HAP-1 (cell line): ENCODE measurements around the gene KCNJ4.

ENCODE experiments used
- DNase-seq, 2 experiments: peaks; one replicate each; pipeline ENCODE4 v3.0.0-alpha.2; 2016 to 2020; ENCODE audit warnings: low spot score in 2 of 2
- H3K27me3 ChIP-seq: fragments of 250-450 bp; sonication (Bioruptor Pico); 2 replicates; pipeline ENCODE4 v1.5.1; 2020; ENCODE audit warnings: low read depth, mild to moderate bottlenecking, moderate library complexity
- H3K36me3 ChIP-seq: fragments of 250-450 bp; sonication (Bioruptor Pico); replicated peaks from 2 replicates; pipeline ENCODE4 v1.5.1; 2020; ENCODE audit warnings: mild to moderate bottlenecking
- H3K4me1 ChIP-seq: fragments of 250-450 bp; sonication (Bioruptor Pico); 2 replicates; pipeline ENCODE4 v1.5.1; 2020; ENCODE audit warnings: mild to moderate bottlenecking
- H3K4me3 ChIP-seq: fragments of 250-450 bp; sonication (Bioruptor Pico); 2 replicates; pipeline ENCODE4 v1.5.1; 2020; ENCODE audit warnings: mild to moderate bottlenecking, moderate library complexity
- H3K9me3 ChIP-seq: fragments of 250-450 bp; sonication (Bioruptor Pico); 2 replicates; pipeline ENCODE4 v1.5.1; 2020; ENCODE audit warnings: mild to moderate bottlenecking, moderate library complexity
- in situ Hi-C: fragments of 300-500 bp; cut with MboI; formaldehyde crosslinking; loops from 3 replicates; pipeline ENCODE4 v1.14.3; 2020; ENCODE audit warnings: low sequenced_read_pairs, inconsistent platforms, mixed read lengths

Gene KCNJ4

DNA sequence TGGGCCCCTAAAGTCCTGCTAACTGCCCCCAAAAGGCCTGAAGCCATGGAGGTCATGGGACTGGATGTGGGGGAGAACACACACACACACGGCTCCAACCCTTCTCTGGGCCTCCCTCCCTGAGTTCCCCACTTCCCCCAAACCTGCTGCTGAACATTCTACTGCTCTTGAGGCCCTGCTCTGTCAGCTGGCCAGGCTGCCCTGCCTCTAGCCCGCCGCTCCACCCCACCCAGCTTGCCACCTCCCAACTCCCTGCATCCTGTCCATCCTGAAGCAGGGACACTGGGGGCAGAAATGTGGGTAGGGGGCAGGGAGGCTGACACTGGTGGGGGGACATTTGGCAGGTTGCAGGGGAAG, 1.0 kb downstream of the KCNJ4 start:
- H3K27me3 ChIP-seq: no peaks in the 10 kb centered on the region
- no peaks in the 10 kb centered on the region for H3K36me3 ChIP-seq
- peaks cover 10% of the 10 kb centered on the region for H3K4me1 ChIP-seq
- H3K4me3 ChIP-seq: peak overlapping the region; percentile 38
- in situ Hi-C loops: no loop called here
- DNase-seq: no peak
- H3K9me3 ChIP-seq: no peaks in the 10 kb centered on the region

- H3K4me3 ChIP-seq: no peak overlapping the region
- H3K27me3 ChIP-seq: no peaks in the 10 kb centered on the region
- no peaks in the 10 kb centered on the region for H3K9me3 ChIP-seq
- in situ Hi-C loops: no loop called here
- DNase-seq: no peak
- H3K4me1 ChIP-seq: peaks cover 10% of the 10 kb centered on the region
- H3K36me3 ChIP-seq: no peaks in the 10 kb centered on the region
These were observed 1.8 kb downstream of the KCNJ4 start for GRCh38 chr22:38453066-38453672.

DNA sequence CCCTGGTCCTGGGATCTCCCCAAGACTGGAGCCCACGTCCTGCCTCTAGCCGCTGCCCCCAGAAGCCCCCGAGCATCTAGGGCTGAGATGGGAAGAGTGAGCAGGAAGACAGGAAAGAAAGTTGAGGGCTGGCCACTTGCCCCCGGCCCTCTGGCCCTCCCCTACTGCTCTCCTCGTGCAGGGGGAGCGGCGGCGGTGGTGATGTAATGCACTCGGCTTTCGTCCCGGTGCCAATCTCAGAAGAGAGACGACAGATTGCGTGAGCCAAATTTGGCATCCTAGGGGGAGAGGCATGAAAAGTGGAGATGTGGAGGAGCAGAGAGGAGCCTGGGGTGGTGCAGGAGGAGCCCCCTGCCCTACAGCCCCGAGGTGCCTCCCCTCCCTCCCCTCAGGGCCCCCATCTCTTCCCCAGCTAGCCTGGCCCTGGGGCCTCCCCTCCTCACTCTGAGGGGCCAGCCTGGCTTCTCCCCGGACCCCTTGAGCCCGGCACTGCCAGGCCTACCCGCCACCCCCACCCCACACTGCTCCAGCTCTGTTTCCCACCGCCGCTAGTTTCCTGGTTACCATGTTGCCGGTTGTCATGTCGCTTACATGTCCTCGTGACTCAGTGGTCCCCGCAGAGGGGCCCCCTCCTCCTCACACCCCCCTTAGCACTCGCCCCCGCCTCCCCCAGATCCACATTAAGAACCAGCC, 2.5 kb downstream of the KCNJ4 start:
- Histone ChIP-seq H3K4me3 (no peak overlapping the region), H3K9me3 (no peaks in the 10 kb centered on the region), H3K36me3 (no peaks in the 10 kb centered on the region), H3K4me1 (peaks cover 10% of the 10 kb centered on the region), H3K27me3 (no peaks in the 10 kb centered on the region)
- in situ Hi-C loops: no loop called here
- DNase-seq: no peak

- Histone ChIP-seq H3K27me3 (no peaks in the 10 kb centered on the region), H3K9me3 (no peaks in the 10 kb centered on the region), H3K4me3 (no peak overlapping the region), H3K4me1 (peaks cover 10% of the 10 kb centered on the region), H3K36me3 (no peaks in the 10 kb centered on the region)
- in situ Hi-C loops: no loop called here
- DNase-seq: no peak
These were observed 3.1 kb downstream of the KCNJ4 start for GRCh38 chr22:38451864-38452263.

DNA sequence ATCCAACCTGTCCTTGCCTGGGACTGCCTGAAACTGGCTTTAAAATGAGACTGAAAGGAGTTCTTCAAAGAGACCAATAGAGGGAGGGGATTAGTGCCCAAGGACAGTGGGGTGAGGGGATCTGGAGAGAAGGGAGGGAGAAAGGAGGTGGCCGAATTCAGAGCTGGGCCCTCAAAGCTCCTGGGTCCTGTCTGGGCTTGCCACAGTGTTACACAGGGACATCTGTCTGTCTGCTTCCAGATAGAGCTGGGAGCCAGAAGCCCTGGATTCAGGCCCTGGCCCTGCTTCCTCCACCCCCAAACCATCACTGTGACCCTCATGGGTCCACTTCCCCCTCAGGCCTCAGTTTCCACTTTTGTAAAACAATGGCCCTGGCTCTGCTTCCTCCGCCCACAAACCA, 3.6 kb downstream of the KCNJ4 start:
- Histone ChIP-seq H3K36me3 (no peaks in the 10 kb centered on the region), H3K4me3 (no peak overlapping the region), H3K9me3 (no peaks in the 10 kb centered on the region), H3K27me3 (no peaks in the 10 kb centered on the region), H3K4me1 (peaks cover 10% of the 10 kb centered on the region)
- in situ Hi-C loops: no loop called here
- no peak for DNase-seq

GRCh38 chr22:38450234-38450797, 4.7 kb downstream of the KCNJ4 start:
- H3K9me3 ChIP-seq: no peaks in the 10 kb centered on the region
- in situ Hi-C loops: no loop called here
- H3K36me3 ChIP-seq: no peaks in the 10 kb centered on the region
- DNase-seq: no peak
- H3K4me1 ChIP-seq: peaks cover 10% of the 10 kb centered on the region
- no peak overlapping the region for H3K4me3 ChIP-seq
- H3K27me3 ChIP-seq: no peaks in the 10 kb centered on the region

DNA sequence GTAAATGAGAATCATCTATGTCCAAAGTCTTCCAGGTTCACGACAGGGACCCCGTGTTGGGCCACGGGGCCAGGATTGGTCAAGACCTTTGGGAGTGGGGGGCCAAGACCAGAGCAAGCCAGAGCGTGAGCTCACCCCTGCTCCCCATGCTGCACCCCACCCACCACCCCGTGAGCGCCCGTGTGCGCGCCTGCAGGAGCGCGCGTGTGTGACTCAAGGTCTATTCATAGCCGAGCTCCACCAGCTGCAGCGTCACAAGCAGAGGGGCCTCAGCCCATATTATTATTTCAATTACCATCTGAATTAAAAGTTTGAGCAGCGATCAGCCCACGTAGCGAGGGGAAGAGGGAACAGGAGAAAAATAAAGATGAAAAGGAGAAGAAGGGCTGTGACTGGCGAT, 5.2 kb downstream of the KCNJ4 start:
- H3K4me1 ChIP-seq: peaks cover 10% of the 10 kb centered on the region
- H3K9me3 ChIP-seq: no peaks in the 10 kb centered on the region
- DNase-seq: no peak
- no peaks in the 10 kb centered on the region for H3K36me3 ChIP-seq
- H3K4me3 ChIP-seq: no peak overlapping the region
- H3K27me3 ChIP-seq: no peaks in the 10 kb centered on the region
- in situ Hi-C loops: no loop called here

- in situ Hi-C loops: no loop called here
- H3K9me3 ChIP-seq: no peaks in the 10 kb centered on the region
- H3K36me3 ChIP-seq: no peaks in the 10 kb centered on the region
- no peak for DNase-seq
- no peak overlapping the region for H3K4me3 ChIP-seq
- H3K4me1 ChIP-seq: peaks cover 10% of the 10 kb centered on the region
- H3K27me3 ChIP-seq: no peaks in the 10 kb centered on the region
These were observed 5.9 kb downstream of the KCNJ4 start for GRCh38 chr22:38448945-38449745.

DNA sequence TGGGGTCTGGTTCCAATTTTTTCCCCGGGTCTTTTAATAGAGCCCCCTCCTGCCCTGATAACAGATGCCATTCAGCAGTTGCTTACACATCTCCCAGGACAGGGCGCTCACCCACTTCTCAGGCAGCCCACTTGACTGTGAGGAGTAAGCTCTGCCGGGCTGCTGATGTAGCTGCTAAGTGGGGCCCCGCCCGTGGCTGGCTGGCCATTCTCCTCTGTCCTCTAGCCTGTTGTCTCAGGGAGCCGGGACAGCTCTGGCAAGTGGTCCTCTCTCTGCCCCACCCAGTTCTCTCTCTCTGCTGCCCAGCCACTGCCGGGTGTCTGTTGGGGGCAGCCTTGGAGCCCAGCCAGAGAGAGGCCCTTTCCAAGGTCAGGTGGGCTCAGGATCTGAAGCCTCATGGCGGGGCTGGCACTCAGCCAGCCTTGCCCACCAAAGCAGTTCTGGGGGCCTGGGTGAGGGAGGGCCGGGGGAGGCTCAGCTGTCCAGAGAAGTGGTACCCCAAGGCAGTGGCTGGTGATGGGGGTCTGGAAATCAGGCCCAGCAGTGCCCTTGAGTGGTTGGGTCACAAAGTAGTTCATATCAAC, 8.9 kb downstream of the KCNJ4 start:
- Histone ChIP-seq H3K36me3 (no peaks in the 10 kb centered on the region), H3K9me3 (no peaks in the 10 kb centered on the region), H3K4me3 (no peak overlapping the region), H3K27me3 (no peaks in the 10 kb centered on the region), H3K4me1 (peaks cover 5% of the 10 kb centered on the region)
- no peak for DNase-seq
- in situ Hi-C loops: no loop called here

DNA sequence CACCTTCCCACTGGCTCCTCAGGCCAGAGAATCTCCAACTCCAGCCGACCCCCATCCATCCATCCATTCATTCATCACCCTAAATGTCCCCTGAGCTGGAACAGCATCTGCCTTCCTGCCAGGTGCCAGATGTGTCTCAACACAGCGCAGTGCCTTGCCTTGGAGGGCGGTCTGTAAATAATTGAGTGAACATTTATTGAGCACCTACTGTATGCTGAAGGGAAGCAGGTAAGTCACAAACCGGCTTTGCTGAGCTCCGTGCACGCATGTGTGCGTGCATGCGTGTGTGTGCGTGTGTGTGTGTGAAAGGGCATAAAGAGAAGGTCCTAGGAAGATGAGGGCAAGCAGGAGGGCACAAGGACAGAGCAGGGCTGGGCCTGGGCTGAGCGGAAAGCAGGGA, 10.2 kb downstream of the KCNJ4 start:
- Histone ChIP-seq H3K27me3 (no peaks in the 10 kb centered on the region), H3K4me1 (peaks cover 2% of the 10 kb centered on the region), H3K9me3 (no peaks in the 10 kb centered on the region), H3K36me3 (no peaks in the 10 kb centered on the region), H3K4me3 (no peak overlapping the region)
- no peak for DNase-seq
- in situ Hi-C loops: no loop called here

- Histone ChIP-seq H3K4me3 (no peak overlapping the region), H3K36me3 (no peaks in the 10 kb centered on the region), H3K9me3 (no peaks in the 10 kb centered on the region), H3K27me3 (no peaks in the 10 kb centered on the region), H3K4me1 (no peaks in the 10 kb centered on the region)
- in situ Hi-C loops: no loop called here
- no peak for DNase-seq
These were observed 11.1 kb downstream of the KCNJ4 start for GRCh38 chr22:38443628-38444521.

- no peaks in the 10 kb centered on the region for H3K9me3 ChIP-seq
- in situ Hi-C loops: no loop called here
These were observed 11.9 kb downstream of the KCNJ4 start for GRCh38 chr22:38442967-38443627.

More at GRCh38 chr22:38442967-38443627, 11.9 kb downstream of the KCNJ4 start:
- H3K36me3 ChIP-seq: no peaks in the 10 kb centered on the region
- H3K4me3 ChIP-seq: no peak overlapping the region
- H3K4me1 ChIP-seq: no peaks in the 10 kb centered on the region
- DNase-seq: no peak
- H3K27me3 ChIP-seq: no peaks in the 10 kb centered on the region
